Endodermal cell (in vitro differentiated cells): ENCODE results near the gene SCN9A. TPM values are rescaled to one million over a fixed set of nuclear protein-coding genes. Genes with fewer than 3 reads are reported as not detected.

Source experiments
- DNase-seq: peaks from one replicate; pipeline ENCODE4 v3.0.0-alpha.2; 2017
- H3K27ac ChIP-seq: 2 replicates; pipeline ENCODE4 v1.5.1; 2013; ENCODE audit warnings: mild to moderate bottlenecking, low read depth, low read length, moderate library complexity
- H3K27me3 ChIP-seq: 2 replicates; pipeline ENCODE4 v1.6.1; 2013; ENCODE audit warnings: mild to moderate bottlenecking, low read length, moderate library complexity; ENCODE audit not compliant: insufficient read depth, control insufficient read depth, poor library complexity, severe bottlenecking
- H3K36me3 ChIP-seq: 2 replicates; pipeline ENCODE4 v1.7.0; 2013; ENCODE audit warnings: mild to moderate bottlenecking, low read length, moderate library complexity; ENCODE audit not compliant: control insufficient read depth, insufficient read depth
- H3K4me1 ChIP-seq: one replicate; pipeline ENCODE4 v1.7.0; 2013; ENCODE audit warnings: low read length; ENCODE audit not compliant: control insufficient read depth, insufficient read depth
- H3K4me3 ChIP-seq: 2 replicates; pipeline ENCODE4 v1.5.1; 2013; ENCODE audit warnings: mild to moderate bottlenecking, low read length, moderate library complexity
- H3K9ac ChIP-seq: 2 replicates; pipeline ENCODE4 v1.6.1; 2013; ENCODE audit warnings: mild to moderate bottlenecking, low read length, moderate library complexity; ENCODE audit not compliant: poor library complexity, severe bottlenecking; ENCODE audit errors: extremely low read depth
- H3K9me3 ChIP-seq: 2 replicates; pipeline ENCODE4 v1.6.1; 2013; ENCODE audit warnings: mild to moderate bottlenecking, low read length, moderate library complexity; ENCODE audit not compliant: control insufficient read depth
- H3K27ac Mint-ChIP-seq: 2 replicates; pipeline ENCODE4 v1.8.0; 2020; ENCODE audit warnings: mixed read lengths
- H3K27me3 Mint-ChIP-seq: 2 replicates; pipeline ENCODE4 v1.8.0; 2021; ENCODE audit warnings: mild to moderate bottlenecking, mixed read lengths; ENCODE audit not compliant: insufficient read depth
- H3K36me3 Mint-ChIP-seq: 2 replicates; pipeline ENCODE4 v1.8.0; 2020; ENCODE audit warnings: low read depth, mixed read lengths
- H3K4me1 Mint-ChIP-seq: 2 replicates; pipeline ENCODE4 v1.8.0; 2020; ENCODE audit warnings: mixed read lengths
- H3K4me3 Mint-ChIP-seq: 2 replicates; pipeline ENCODE4 v1.8.0; 2020; ENCODE audit warnings: mild to moderate bottlenecking, moderate library complexity, mixed read lengths
- H3K9me3 Mint-ChIP-seq: 2 replicates; pipeline ENCODE4 v1.8.0; 2020; ENCODE audit warnings: mild to moderate bottlenecking, mixed read lengths
- WGBS, 2 experiments: methylation state at CpG; one replicate each; pipeline versions ENCODE4 v1.1.5 to v1.1.7; 2013; ENCODE audit warnings: missing lambda C conversion rate in 2 of 2, mixed read lengths in 1 of 2; ENCODE audit not compliant: insufficient coverage in 1 of 2, insufficient read length in 1 of 2; 5-methylcytosine and 5-hydroxymethylcytosine counted together
- total RNA-seq, 2 donors: library from RNA; stranded (reverse); fragmentation: NEBNext Ultra II Directional in 1 of 2; extraction: Animal tissue kit (Norgen Biotek cat#: 25700) in 1 of 2; gene quantifications; 2 replicates in 1 of 2; 3 replicates in 1 of 2; pipeline ENCODE4 v1.2.1, GENCODE V29; 2021
- TF ChIP-seq, protein P1 (sequence below): fragments of 200-600 bp; sonication (generic); conservative IDR thresholded peaks from 2 replicates; pipeline ENCODE4 v1.5.0; 2021; ENCODE audit warnings: antibody characterized with exemption, mild to moderate bottlenecking

The SCN9A gene
- total RNA-seq, 2 donors from 2014 or later, result 0.13 to 0.35 TPM

- Mint-ChIP-seq H3K36me3 (no peaks in the 10 kb centered on the region), H3K4me1 (peaks cover 9% of the 10 kb centered on the region), H3K4me3 (no peak overlapping the region), H3K9me3 (no peaks in the 10 kb centered on the region), H3K27ac (no peak overlapping the region), H3K27me3 (peaks cover 5% of the 10 kb centered on the region)
- TF ChIP-seq, protein P1, sequence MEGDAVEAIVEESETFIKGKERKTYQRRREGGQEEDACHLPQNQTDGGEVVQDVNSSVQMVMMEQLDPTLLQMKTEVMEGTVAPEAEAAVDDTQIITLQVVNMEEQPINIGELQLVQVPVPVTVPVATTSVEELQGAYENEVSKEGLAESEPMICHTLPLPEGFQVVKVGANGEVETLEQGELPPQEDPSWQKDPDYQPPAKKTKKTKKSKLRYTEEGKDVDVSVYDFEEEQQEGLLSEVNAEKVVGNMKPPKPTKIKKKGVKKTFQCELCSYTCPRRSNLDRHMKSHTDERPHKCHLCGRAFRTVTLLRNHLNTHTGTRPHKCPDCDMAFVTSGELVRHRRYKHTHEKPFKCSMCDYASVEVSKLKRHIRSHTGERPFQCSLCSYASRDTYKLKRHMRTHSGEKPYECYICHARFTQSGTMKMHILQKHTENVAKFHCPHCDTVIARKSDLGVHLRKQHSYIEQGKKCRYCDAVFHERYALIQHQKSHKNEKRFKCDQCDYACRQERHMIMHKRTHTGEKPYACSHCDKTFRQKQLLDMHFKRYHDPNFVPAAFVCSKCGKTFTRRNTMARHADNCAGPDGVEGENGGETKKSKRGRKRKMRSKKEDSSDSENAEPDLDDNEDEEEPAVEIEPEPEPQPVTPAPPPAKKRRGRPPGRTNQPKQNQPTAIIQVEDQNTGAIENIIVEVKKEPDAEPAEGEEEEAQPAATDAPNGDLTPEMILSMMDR, result no peak
- Histone ChIP-seq H3K36me3 (no peaks in the 10 kb centered on the region), H3K27me3 (no peaks in the 10 kb centered on the region), H3K9ac (no peak overlapping the region), H3K4me1 (no peaks in the 10 kb centered on the region), H3K9me3 (no peaks in the 10 kb centered on the region), H3K27ac (no peak overlapping the region), H3K4me3 (no peak overlapping the region)
- DNase-seq, result no peak
- WGBS, 2 experiments, result 50 to 100% methylated on average over 1 to 2 of the region's 2 CpGs
Measured at GRCh38 chr2:166230724-166231070, 145.0 kb downstream of the SCN9A start.

- Mint-ChIP-seq H3K36me3 (no peaks in the 10 kb centered on the region), H3K4me3 (no peak overlapping the region), H3K27ac (no peak overlapping the region), H3K27me3 (peaks cover 5% of the 10 kb centered on the region), H3K4me1 (peaks cover 9% of the 10 kb centered on the region), H3K9me3 (no peaks in the 10 kb centered on the region)
- no peak overlapping the region for H3K9ac ChIP-seq
- H3K27me3 ChIP-seq, result no peaks in the 10 kb centered on the region
- DNase-seq, result no peak
- H3K4me1 ChIP-seq, result no peaks in the 10 kb centered on the region
- no peaks in the 10 kb centered on the region for H3K9me3 ChIP-seq
- TF ChIP-seq, protein P1, result no peak
- no peak overlapping the region for H3K4me3 ChIP-seq
- 95 to 100% methylated on average over 2 to 4 of the region's 4 CpGs for WGBS, 2 experiments
- H3K27ac ChIP-seq, result no peak overlapping the region
- H3K36me3 ChIP-seq, result no peaks in the 10 kb centered on the region
Measured at GRCh38 chr2:166230024-166230723, 145.6 kb downstream of the SCN9A start.

GRCh38 chr2:166229678-166230023, 146.1 kb downstream of the SCN9A start:
- no peaks in the 10 kb centered on the region for H3K9me3 Mint-ChIP-seq
- Histone ChIP-seq H3K36me3 (no peaks in the 10 kb centered on the region), H3K9me3 (no peaks in the 10 kb centered on the region), H3K27me3 (no peaks in the 10 kb centered on the region), H3K27ac (no peak overlapping the region), H3K4me1 (no peaks in the 10 kb centered on the region), H3K4me3 (no peak overlapping the region), H3K9ac (no peak overlapping the region)
- TF ChIP-seq, protein P1, result no peak
- H3K27ac Mint-ChIP-seq, result no peak overlapping the region
- peaks cover 5% of the 10 kb centered on the region for H3K27me3 Mint-ChIP-seq
- no peaks in the 10 kb centered on the region for H3K36me3 Mint-ChIP-seq
- peaks cover 9% of the 10 kb centered on the region for H3K4me1 Mint-ChIP-seq
- H3K4me3 Mint-ChIP-seq, result no peak overlapping the region
- no peak for DNase-seq
